Suppressor macrophage treated with lipopolysaccharide for 1 hour (primary cell): ENCODE results near the gene SLC25A19.
"Not testable (repeated sequence)": the region's sequence is repeated elsewhere in the genome, so short reads cannot be mapped to it uniquely, and the experiment has no call there.

Source experiments
- DNase-seq, 3 donors: peaks; one replicate each; pipeline ENCODE4 v3.0.0-alpha.2; 2020 to 2022

Gene SLC25A19

GRCh38 chr17:75266316-75267152, 22.7 kb downstream of the SLC25A19 start:
- DNase-seq: no peak

- DNase-seq: peak in 2 of 3 donors; percentile 30 to 53
Measured at GRCh38 chr17:75265614-75266315, 23.5 kb downstream of the SLC25A19 start.

- no peak for DNase-seq
Measured at GRCh38 chr17:75263055-75263454, 26.2 kb downstream of the SLC25A19 start.

- DNase-seq: no peak
Measured at GRCh38 chr17:75262112-75262606, 27.1 kb downstream of the SLC25A19 start.

- DNase-seq: peak; percentile 97 to 99 (median 99)
Measured at GRCh38 chr17:75261336-75262111, 27.7 kb downstream of the SLC25A19 start, which contains the start of the genes GGA3 and MRPS7. Gene GGA3 (minus strand): TSS chr17:75261606. CDS start chr17:75261587, 19 bp downstream. Gene MRPS7 (plus strand): TSS chr17:75261879. CDS start chr17:75261901, 22 bp downstream.

GRCh38 chr17:75260641-75261335, 28.4 kb downstream of the SLC25A19 start:
- DNase-seq: peak; percentile 63 to 74 (median 67)

- not testable (repeated sequence) for DNase-seq
Measured at GRCh38 chr17:75257228-75257627, 32.0 kb downstream of the SLC25A19 start.

GRCh38 chr17:75255954-75256698, 33.1 kb downstream of the SLC25A19 start:
- DNase-seq: not testable (repeated sequence)

GRCh38 chr17:75252039-75252816, 37.0 kb downstream of the SLC25A19 start:
- DNase-seq: no peak

GRCh38 chr17:75250009-75250471, 39.2 kb downstream of the SLC25A19 start:
- peak; percentile 59 to 75 (median 73) for DNase-seq

GRCh38 chr17:75249564-75249963, 39.7 kb downstream of the SLC25A19 start:
- no peak for DNase-seq

- DNase-seq: no peak
Measured at GRCh38 chr17:75246404-75246803, 42.8 kb downstream of the SLC25A19 start.

- no peak for DNase-seq
Measured at GRCh38 chr17:75245011-75245410, 44.2 kb downstream of the SLC25A19 start.

GRCh38 chr17:75244133-75244866, 44.9 kb downstream of the SLC25A19 start:
- peak; percentile 71 to 85 (median 84) for DNase-seq

GRCh38 chr17:75242461-75243042, 46.7 kb downstream of the SLC25A19 start:
- DNase-seq: peak; percentile 44 to 62 (median 50)

- DNase-seq: no peak
Measured at GRCh38 chr17:75241996-75242460, 47.2 kb downstream of the SLC25A19 start.

GRCh38 chr17:75241502-75241901, 47.7 kb downstream of the SLC25A19 start:
- no peak for DNase-seq

- DNase-seq: no peak
Measured at GRCh38 chr17:75241143-75241430, 48.1 kb downstream of the SLC25A19 start.
